Parathyroid adenoma (tissue), 2 donors: ENCODE results near the gene LCN1.

Experiments used
- H2AFZ ChIP-seq: fragments of 300-600 bp; sonication (generic); one replicate; pipeline ENCODE4 v1.7.0; 2017; ENCODE audit warnings: antibody characterized with exemption, mild to moderate bottlenecking
- H3K27ac ChIP-seq: fragments of 300-600 bp; sonication (generic); one replicate; pipeline ENCODE4 v1.7.0; 2017
- H3K27me3 ChIP-seq: fragments of 300-600 bp; sonication (generic); one replicate; pipeline ENCODE4 v1.7.0; 2017; ENCODE audit warnings: low read length; ENCODE audit not compliant: control insufficient read depth, insufficient read depth
- H3K36me3 ChIP-seq: fragments of 300-600 bp; sonication (generic); one replicate; pipeline ENCODE4 v1.7.0; 2017; ENCODE audit warnings: low read length; ENCODE audit not compliant: control insufficient read depth, insufficient read depth
- H3K4me1 ChIP-seq: fragments of 300-600 bp; sonication (generic); one replicate; pipeline ENCODE4 v1.7.0; 2017; ENCODE audit warnings: control low read depth
- H3K4me2 ChIP-seq: fragments of 300-600 bp; sonication (generic); one replicate; pipeline ENCODE4 v1.7.0; 2017; ENCODE audit warnings: low read length
- H3K4me3 ChIP-seq: fragments of 300-600 bp; sonication (generic); one replicate; pipeline ENCODE4 v1.7.0; 2017; ENCODE audit warnings: low read depth, low read length
- H3K79me2 ChIP-seq: fragments of 300-600 bp; sonication (generic); one replicate; pipeline ENCODE4 v1.7.0; 2017; ENCODE audit warnings: control low read depth
- H3K9ac ChIP-seq: fragments of 300-600 bp; sonication (generic); one replicate; pipeline ENCODE4 v1.7.0; 2017; ENCODE audit warnings: mild to moderate bottlenecking
- H3K9me3 ChIP-seq: fragments of 300-600 bp; sonication (generic); one replicate; pipeline ENCODE4 v1.7.0; 2017; ENCODE audit warnings: low read length; ENCODE audit not compliant: control insufficient read depth
- CTCF ChIP-seq: fragments of 300-600 bp; sonication (generic); IDR thresholded peaks from one replicate; pipeline ENCODE4 v1.7.0; 2017; ENCODE audit warnings: antibody characterized with exemption, mild to moderate bottlenecking
- donor health status: primary hyperparathyroidism.

The LCN1 gene

GRCh38 chr9:135523521-135524129 is 2.4 kb downstream of the LCN1 start:
- Histone ChIP-seq H3K9ac (no peak overlapping the region), H3K4me3 (no peak overlapping the region), H3K9me3 (no peaks in the 10 kb centered on the region), H3K36me3 (no peaks in the 10 kb centered on the region), H3K4me1 (no peaks in the 10 kb centered on the region), H3K27ac (no peak overlapping the region), H3K4me2 (no peak overlapping the region), H2AFZ (no peak overlapping the region), H3K27me3 (no peaks in the 10 kb centered on the region), H3K79me2 (no peaks in the 10 kb centered on the region)
- TF ChIP-seq CTCF, result no peak

DNA sequence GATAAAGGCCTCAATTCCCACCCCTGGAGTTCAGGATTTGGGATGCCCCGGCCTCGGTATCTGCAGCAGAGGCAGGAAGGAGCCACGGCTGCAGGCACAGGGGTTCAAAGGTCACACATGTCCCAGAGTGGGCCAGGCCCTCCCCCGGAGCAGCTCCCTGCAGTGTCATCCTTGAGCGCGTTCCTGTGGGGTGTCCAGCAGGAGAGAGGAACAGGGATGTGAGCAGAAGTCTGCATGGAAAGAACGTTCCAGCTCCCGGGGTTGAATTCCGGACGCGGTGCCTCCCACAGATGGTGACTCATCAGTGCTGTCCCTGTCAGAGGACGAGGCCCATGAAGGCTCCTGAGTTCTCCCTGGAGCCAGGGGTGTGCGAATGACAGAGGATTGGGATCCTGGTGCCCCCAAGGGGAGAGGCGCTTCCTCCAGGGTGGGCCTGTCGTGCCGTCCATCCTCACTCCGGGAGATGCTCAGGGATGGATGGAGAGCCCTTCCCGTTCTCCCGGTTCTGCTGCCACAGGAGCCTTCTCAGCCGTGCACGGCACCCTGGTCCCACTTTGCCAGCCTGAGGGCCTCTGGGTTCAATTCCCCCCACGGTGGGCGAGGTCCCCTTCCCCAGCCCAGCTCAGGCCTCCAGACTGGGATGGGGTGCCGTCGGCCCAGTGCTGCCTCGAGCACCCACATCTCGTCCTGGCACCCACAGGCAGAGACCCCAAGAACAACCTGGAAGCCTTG is 3.1 kb downstream of the LCN1 start:
- Histone ChIP-seq H3K4me1 (no peaks in the 10 kb centered on the region), H2AFZ (no peak overlapping the region), H3K4me3 (no peak overlapping the region), H3K9me3 (no peaks in the 10 kb centered on the region), H3K27me3 (no peaks in the 10 kb centered on the region), H3K36me3 (no peaks in the 10 kb centered on the region), H3K9ac (no peak overlapping the region), H3K27ac (no peak overlapping the region), H3K79me2 (no peaks in the 10 kb centered on the region), H3K4me2 (no peak overlapping the region)
- TF ChIP-seq CTCF, result no peak

DNA sequence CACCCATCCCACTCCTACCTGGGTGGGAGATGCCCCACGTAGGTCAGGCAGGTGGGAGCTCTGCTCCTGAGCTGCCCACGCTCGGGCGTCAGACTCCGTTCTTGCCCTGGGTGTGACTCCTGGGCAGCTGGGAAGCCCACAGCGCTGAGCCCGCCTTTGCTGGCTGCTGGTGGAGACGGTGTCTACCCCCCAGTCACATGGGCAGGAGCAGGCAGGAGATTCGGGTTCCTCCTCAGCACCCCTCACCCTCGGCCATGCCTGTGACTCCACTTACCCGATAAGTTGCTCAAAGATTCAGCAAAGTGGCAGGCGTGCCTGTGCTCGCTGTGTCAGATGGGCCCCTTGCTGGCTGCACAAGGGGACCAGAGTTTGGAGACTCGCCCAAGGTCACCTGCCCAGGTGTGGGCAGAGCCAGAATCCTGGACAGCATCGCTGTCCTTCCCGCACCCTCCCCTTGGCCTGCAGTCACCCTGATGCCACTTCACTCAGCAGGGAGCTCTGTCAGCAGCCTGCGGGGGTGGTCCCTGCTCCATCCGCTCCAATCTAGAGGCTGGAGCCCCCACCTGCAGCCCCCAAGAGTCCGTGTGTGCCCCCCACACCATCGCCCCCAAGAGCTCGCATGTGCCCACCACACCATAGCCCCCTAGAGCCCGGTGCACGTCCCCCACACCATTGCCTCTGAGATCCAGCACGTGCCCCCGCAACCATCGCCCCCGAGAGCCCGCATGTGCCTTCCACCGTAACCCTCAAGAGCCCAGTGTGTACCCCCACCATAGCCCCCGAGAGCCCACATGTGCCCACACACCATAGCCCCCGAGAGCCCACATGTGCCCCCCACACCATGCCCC is 4.2 kb downstream of the LCN1 start:
- Histone ChIP-seq H3K4me3 (no peak overlapping the region), H3K27me3 (no peaks in the 10 kb centered on the region), H3K36me3 (no peaks in the 10 kb centered on the region), H3K4me1 (no peaks in the 10 kb centered on the region), H2AFZ (no peak overlapping the region), H3K4me2 (no peak overlapping the region), H3K9me3 (no peaks in the 10 kb centered on the region), H3K27ac (no peak overlapping the region), H3K9ac (no peak overlapping the region), H3K79me2 (no peaks in the 10 kb centered on the region)
- TF ChIP-seq CTCF, result no peak

- no peak for TF ChIP-seq CTCF
- no peak overlapping the region for H3K27ac ChIP-seq
- H3K36me3 ChIP-seq, result no peaks in the 10 kb centered on the region
- H3K4me3 ChIP-seq, result no peak overlapping the region
- no peak overlapping the region for H3K9ac ChIP-seq
- no peaks in the 10 kb centered on the region for H3K79me2 ChIP-seq
- no peak overlapping the region for H3K4me2 ChIP-seq
- H3K27me3 ChIP-seq, result no peaks in the 10 kb centered on the region
- H2AFZ ChIP-seq, result no peak overlapping the region
- H3K9me3 ChIP-seq, result no peaks in the 10 kb centered on the region
- H3K4me1 ChIP-seq, result no peaks in the 10 kb centered on the region
Observed at GRCh38 chr9:135526089-135526729, 5.0 kb downstream of the LCN1 start.
